Activated CD4-positive, alpha-beta T cell treated with anti-CD3 and anti-CD28 coated beads, Interleukin-2, amount 50 U/mL, for 16 hours (primary cell): ENCODE measurements around the gene ACAD8.
A peak's percentile ranks its signal among the peaks of the same experiment; 100 is the strongest.

Experiments
- DNase-seq: peaks from one replicate; pipeline ENCODE4 v3.0.0-alpha.2; 2020

ACAD8 gene

GRCh38 chr11:134253188-134253993, at the start of gene ACAD8, which contains the start of gene THYN1:
TSS of gene ACAD8 (plus strand) at chr11:134253568. CDS start at chr11:134253601, 33 bp downstream.
TSS of gene THYN1 (minus strand) at chr11:134253352. CDS start at chr11:134252882, 470 bp downstream.
- DNase-seq: peak; percentile 97

- no peak for DNase-seq
These were observed 47.6 kb upstream of the ACAD8 start for GRCh38 chr11:134205729-134206128.

GRCh38 chr11:134206185-134206584, 47.2 kb upstream of the ACAD8 start:
- DNase-seq: no peak

- peak; percentile 60 for DNase-seq
These were observed 45.7 kb upstream of the ACAD8 start for GRCh38 chr11:134207538-134208239.

- no peak for DNase-seq
These were observed 37.5 kb upstream of the ACAD8 start for GRCh38 chr11:134215836-134216235.

- no peak for DNase-seq
These were observed 36.6 kb upstream of the ACAD8 start for GRCh38 chr11:134216816-134217215.

GRCh38 chr11:134223121-134223520, 30.2 kb upstream of the ACAD8 start:
- DNase-seq: peak; percentile 6

GRCh38 chr11:134223836-134224709, 29.3 kb upstream of the ACAD8 start, which contains the start of the genes NCAPD3 and VPS26B:
TSS of gene NCAPD3 (minus strand) at chr11:134223967. CDS start at chr11:134223926, 41 bp downstream.
TSS of gene VPS26B (plus strand) at chr11:134224671. CDS start at chr11:134225123, 452 bp downstream.
- DNase-seq: peak; percentile 97

GRCh38 chr11:134224710-134225664, 28.4 kb upstream of the ACAD8 start:
- DNase-seq: peak; percentile 65

GRCh38 chr11:134226806-134227325, 26.5 kb upstream of the ACAD8 start:
- no peak for DNase-seq

- DNase-seq: peak; percentile 44
These were observed 24.7 kb upstream of the ACAD8 start for GRCh38 chr11:134228625-134229024.

GRCh38 chr11:134229126-134229790, 24.1 kb upstream of the ACAD8 start:
- DNase-seq: no peak

- no peak for DNase-seq
These were observed 23.0 kb upstream of the ACAD8 start for GRCh38 chr11:134230339-134230738.

GRCh38 chr11:134231958-134232659, 21.3 kb upstream of the ACAD8 start:
- DNase-seq: no peak

GRCh38 chr11:134233729-134234179, 19.6 kb upstream of the ACAD8 start:
- DNase-seq: no peak

- no peak for DNase-seq
These were observed 18.0 kb upstream of the ACAD8 start for GRCh38 chr11:134235399-134235798.

- no peak for DNase-seq
These were observed 16.4 kb upstream of the ACAD8 start for GRCh38 chr11:134236834-134237556.

GRCh38 chr11:134237557-134237922, 15.8 kb upstream of the ACAD8 start:
- DNase-seq: no peak

GRCh38 chr11:134238956-134239355, 14.4 kb upstream of the ACAD8 start:
- no peak for DNase-seq
